Spinal cord (tissue), 10 donors: Measurements from ENCODE around the gene SUPT3H. TPM values are rescaled to one million over a fixed set of nuclear protein-coding genes. Genes with fewer than 3 reads are reported as not detected.

Experiments used
- DNase-seq, 6 donors: peaks; one replicate each; pipeline versions ENCODE4 v3.0.0 to v3.0.0-alpha.2; 2013 to 2015; ENCODE audit warnings: low spot score in 6 of 6, low read depth in 4 of 6
- H3K27ac ChIP-seq: one replicate; pipeline ENCODE4 v1.5.1; 2013; ENCODE audit warnings: low read depth, low read length, control low read depth
- H3K27me3 ChIP-seq: one replicate; pipeline ENCODE4 v1.6.1; 2013; ENCODE audit warnings: low read length; ENCODE audit not compliant: control insufficient read depth, insufficient read depth
- H3K36me3 ChIP-seq: one replicate; pipeline ENCODE4 v1.6.1; 2013; ENCODE audit warnings: low read length; ENCODE audit not compliant: control insufficient read depth, insufficient read depth
- H3K4me1 ChIP-seq: one replicate; pipeline ENCODE4 v1.6.1; 2013; ENCODE audit warnings: low read length; ENCODE audit not compliant: control insufficient read depth, insufficient read depth
- H3K4me3 ChIP-seq: one replicate; pipeline ENCODE4 v1.5.1; 2013; ENCODE audit warnings: low read depth, low read length, control low read depth
- H3K9me3 ChIP-seq: one replicate; pipeline ENCODE4 v1.6.1; 2013; ENCODE audit warnings: low read length; ENCODE audit not compliant: control insufficient read depth, insufficient read depth
- WGBS: methylation state at CpG from one replicate; pipeline ENCODE4 v1.1.5; 2013; ENCODE audit warnings: missing lambda C conversion rate; ENCODE audit not compliant: insufficient coverage; 5-methylcytosine and 5-hydroxymethylcytosine counted together
- long read RNA-seq, 4 donors: transcript quantifications; one replicate each; lab custom pipeline, GENCODE V29; 2026
- polyA plus RNA-seq, 2 donors: library from polyadenylated mRNA; unstranded; fragments of 120-200 nt; gene quantifications; one replicate each; pipeline ENCODE4 v1.2.1, GENCODE V29; 2013; ENCODE audit not compliant: insufficient read length in 2 of 2
- total RNA-seq, 2 donors: library from RNA; depleted of rRNA in 1 of 2; stranded (reverse); fragments of 120-200 nt in 1 of 2; fragments of >200 nt in 1 of 2; gene quantifications; one replicate each; pipeline versions ENCODE4 v1.2.3 to v1.2.4, GENCODE V29; 2013 to 2014
- donor health status: healthy.

SUPT3H gene
- total RNA-seq: 10 to 100 TPM; 12.2 to 27.7 TPM
- polyA plus RNA-seq: 10 to 100 TPM; 16.2 to 20.3 TPM
- long read RNA-seq, donor 1: 0 reads
- long read RNA-seq, donor 2: 0 reads
- long read RNA-seq, donor 3: 0 reads
- long read RNA-seq, donor 4: 0 reads

DNA sequence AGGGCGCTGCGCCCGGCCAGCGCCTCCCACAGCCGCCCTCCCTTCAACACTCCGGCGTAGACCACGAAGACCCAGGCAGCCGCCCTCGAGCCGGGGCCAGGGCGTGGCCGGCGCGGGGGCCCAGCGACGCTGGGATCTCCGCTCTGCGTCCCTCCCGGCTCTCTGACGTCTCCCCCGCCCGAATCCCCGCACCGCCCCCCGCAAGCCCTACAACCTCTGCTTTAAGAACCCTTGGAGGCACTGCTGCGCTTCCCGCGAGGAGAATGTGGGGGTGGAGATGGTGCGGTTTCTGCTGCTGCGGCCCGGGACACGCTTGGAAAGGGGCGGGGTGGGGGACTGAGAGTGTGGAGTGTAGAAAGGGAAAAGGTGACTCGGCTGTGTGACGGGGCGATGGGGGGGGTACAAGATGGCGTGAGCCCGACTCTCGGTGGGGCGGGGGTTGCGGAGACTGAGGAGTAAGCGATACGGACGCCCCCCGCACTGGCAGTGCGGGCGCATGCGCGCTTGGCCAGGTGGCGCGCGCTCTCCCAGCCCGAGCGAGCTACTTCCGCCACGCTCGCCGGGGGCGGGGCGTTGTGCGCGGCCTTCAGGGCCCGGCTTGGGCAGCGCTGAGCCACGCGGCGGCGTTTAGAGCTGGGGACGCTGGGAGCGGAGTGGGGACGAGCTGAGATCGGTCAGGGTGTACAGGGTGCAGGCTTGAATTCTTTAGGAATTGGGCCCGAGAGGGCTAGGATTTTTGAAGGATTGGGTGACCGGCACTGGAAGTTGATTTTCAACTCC, at the start of gene SUPT3H:
SUPT3H (minus strand) TSS at position 381 of the 780 bp plus-strand sequence.
- Histone ChIP-seq H3K9me3 (no peaks in the 10 kb centered on the region), H3K36me3 (no peaks in the 10 kb centered on the region), H3K27me3 (no peaks in the 10 kb centered on the region), H3K27ac (peak within 1 kb of the TSS; percentile 96), H3K4me1 (no peaks in the 10 kb centered on the region), H3K4me3 (peak within 1 kb of the TSS; percentile 72)
- under 1% methylated on average over 66 of the region's 75 CpGs for WGBS
- DNase-seq: peak; percentile 90 to 99 (median 94)

DNA sequence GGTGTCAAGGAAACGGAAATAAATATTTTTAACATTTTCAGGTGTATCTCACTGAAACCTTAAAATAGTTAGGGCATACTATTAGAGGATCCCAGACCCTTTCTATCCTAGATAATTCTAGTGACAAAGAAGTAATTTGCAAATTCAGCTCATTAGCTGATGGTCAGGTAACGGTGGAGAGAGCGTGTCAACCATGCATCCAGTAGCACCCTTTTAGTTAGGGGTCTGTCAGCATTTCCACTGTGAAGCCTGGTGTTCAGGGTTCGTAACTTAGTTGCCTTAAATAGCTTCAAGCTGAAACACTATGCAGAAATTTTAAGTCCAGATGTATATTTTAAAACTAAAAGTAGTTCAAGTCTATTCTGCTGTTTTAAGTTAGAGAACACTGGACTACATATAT, 48.5 kb upstream of the SUPT3H start:
- Histone ChIP-seq H3K27ac (no peak overlapping the region), H3K9me3 (no peaks in the 10 kb centered on the region), H3K36me3 (no peaks in the 10 kb centered on the region), H3K27me3 (peaks cover 39% of the 10 kb centered on the region), H3K4me1 (peaks cover 30% of the 10 kb centered on the region), H3K4me3 (no peak overlapping the region)
- WGBS: 53% methylated on average over 2 of the region's 4 CpGs
- DNase-seq: no peak

GRCh38 chr6:45424451-45424861, 46.7 kb upstream of the SUPT3H start:
- WGBS: 100% methylated on average over 1 of the region's 6 CpGs
- H3K27ac ChIP-seq: no peak overlapping the region
- no peak overlapping the region for H3K4me3 ChIP-seq

GRCh38 chr6:45423824-45424450, 46.2 kb upstream of the SUPT3H start:
- Histone ChIP-seq H3K27ac (no peak overlapping the region), H3K27me3 (peaks cover 62% of the 10 kb centered on the region), H3K36me3 (no peaks in the 10 kb centered on the region), H3K4me3 (peak overlapping the region; percentile 55), H3K9me3 (no peaks in the 10 kb centered on the region), H3K4me1 (peaks cover 46% of the 10 kb centered on the region)
- no peak for DNase-seq
- 10% methylated on average over 30 of the region's 38 CpGs for WGBS

More at GRCh38 chr6:45424451-45424861, 46.7 kb upstream of the SUPT3H start:
- H3K36me3 ChIP-seq: no peaks in the 10 kb centered on the region
- peaks cover 44% of the 10 kb centered on the region for H3K4me1 ChIP-seq
- H3K27me3 ChIP-seq: peaks cover 56% of the 10 kb centered on the region
- no peak for DNase-seq
- no peaks in the 10 kb centered on the region for H3K9me3 ChIP-seq

DNA sequence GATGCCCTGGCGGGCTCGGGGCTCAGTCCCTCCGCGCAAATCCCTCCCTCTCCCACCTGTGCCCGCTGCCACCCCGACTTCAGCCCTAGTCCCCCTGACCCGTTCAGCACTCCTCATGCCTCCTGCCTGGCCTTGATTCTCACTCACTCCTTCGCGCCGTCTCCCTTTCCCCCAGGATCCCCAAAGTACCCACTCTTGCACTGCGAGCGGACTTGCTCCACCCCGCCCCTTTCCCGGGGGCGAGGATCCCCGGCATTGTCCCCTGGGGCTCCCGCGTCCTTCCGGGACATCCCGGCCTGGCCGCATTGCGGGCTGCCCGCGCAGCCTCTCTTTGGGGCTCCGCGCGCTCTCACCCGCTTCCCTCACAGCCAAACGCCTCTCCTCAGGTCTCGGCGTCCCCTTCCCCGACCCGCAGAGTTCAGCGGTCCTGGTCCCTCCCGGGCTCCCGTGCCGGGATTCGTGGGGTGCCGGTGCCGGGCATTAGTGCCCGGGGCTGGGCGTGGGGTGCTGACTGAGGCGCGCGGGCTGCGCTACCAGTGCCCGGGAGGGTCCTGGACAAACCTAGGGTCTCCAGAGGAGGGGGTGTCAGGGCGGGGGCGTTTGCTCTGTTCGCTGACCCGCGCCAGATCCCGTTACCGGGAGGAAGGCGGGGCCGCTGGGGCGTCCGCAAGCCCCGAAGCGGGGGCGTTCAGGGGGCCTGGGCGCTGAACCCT, 45.5 kb upstream of the SUPT3H start:
- peaks cover 68% of the 10 kb centered on the region for H3K27me3 ChIP-seq
- DNase-seq: peak in 1 of 6 donors; percentile 36
- peaks cover 46% of the 10 kb centered on the region for H3K4me1 ChIP-seq
- no peaks in the 10 kb centered on the region for H3K9me3 ChIP-seq
- no peak overlapping the region for H3K27ac ChIP-seq
- peak overlapping the region; percentile 55 for H3K4me3 ChIP-seq
- H3K36me3 ChIP-seq: no peaks in the 10 kb centered on the region
- under 1% methylated on average over 62 of the region's 62 CpGs for WGBS

- 0% methylated on average over 53 of the region's 55 CpGs for WGBS
- no peaks in the 10 kb centered on the region for H3K36me3 ChIP-seq
- peaks cover 75% of the 10 kb centered on the region for H3K27me3 ChIP-seq
- DNase-seq: peak in 2 of 6 donors; percentile 57 to 72
- H3K4me1 ChIP-seq: peaks cover 46% of the 10 kb centered on the region
- no peak overlapping the region for H3K27ac ChIP-seq
- no peaks in the 10 kb centered on the region for H3K9me3 ChIP-seq
- peak overlapping the region; percentile 55 for H3K4me3 ChIP-seq
These were observed 44.9 kb upstream of the SUPT3H start for GRCh38 chr6:45422503-45423110.

GRCh38 chr6:45421709-45422502, 44.2 kb upstream of the SUPT3H start:
- Histone ChIP-seq H3K27me3 (peaks cover 80% of the 10 kb centered on the region), H3K4me3 (peak overlapping the region; percentile 55), H3K4me1 (peaks cover 46% of the 10 kb centered on the region), H3K27ac (no peak overlapping the region), H3K36me3 (no peaks in the 10 kb centered on the region), H3K9me3 (no peaks in the 10 kb centered on the region)
- DNase-seq: peak in 3 of 6 donors; percentile 43 to 82 (median 79)
- WGBS: under 1% methylated on average over 82 of the region's 83 CpGs

DNA sequence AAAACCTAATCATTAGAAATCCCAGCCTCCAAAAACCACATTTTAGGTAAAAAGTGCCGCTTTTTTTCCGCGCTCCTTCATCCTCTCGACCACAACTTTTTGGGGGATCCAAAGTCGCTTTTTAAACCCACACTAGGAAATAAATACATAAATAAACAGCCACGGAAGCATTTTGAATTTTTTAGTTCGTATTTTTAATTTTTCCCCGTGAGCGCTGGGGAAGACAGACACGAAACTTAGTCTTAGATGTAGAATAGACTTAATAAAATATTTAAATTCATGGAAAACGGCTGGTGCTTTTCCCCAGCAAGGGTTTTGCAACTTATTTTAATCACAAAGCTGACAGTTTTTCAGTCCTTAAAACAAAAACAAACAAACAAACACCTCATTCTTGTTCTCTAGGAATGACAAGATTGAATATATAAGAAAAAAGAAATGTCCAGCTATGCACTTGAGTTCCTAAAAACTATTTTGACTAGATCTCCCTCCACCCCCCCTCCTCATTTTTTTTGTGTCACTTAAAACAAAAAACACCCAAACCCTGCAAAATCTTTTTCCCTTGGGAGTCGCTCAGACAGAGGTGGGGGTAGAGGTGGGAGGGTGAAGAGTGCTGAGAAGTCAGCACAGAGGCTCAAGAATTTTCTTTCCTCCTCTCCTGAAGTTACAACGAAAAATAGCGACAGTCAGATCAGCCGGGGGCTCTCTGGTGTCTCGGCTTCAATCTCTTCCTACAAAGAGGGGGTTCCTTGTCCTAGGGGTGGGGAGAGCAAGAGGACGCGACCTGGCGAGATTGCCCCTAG, 43.4 kb upstream of the SUPT3H start:
- DNase-seq: peak in 2 of 6 donors; percentile 22 to 50
- H3K4me1 ChIP-seq: peaks cover 46% of the 10 kb centered on the region
- H3K4me3 ChIP-seq: peak overlapping the region; percentile 55
- peaks cover 83% of the 10 kb centered on the region for H3K27me3 ChIP-seq
- 0% methylated on average over 10 of the region's 19 CpGs for WGBS
- no peaks in the 10 kb centered on the region for H3K36me3 ChIP-seq
- H3K27ac ChIP-seq: no peak overlapping the region
- H3K9me3 ChIP-seq: no peaks in the 10 kb centered on the region
